ENCODE data around the gene CCNQ.

CCNQ gene

GRCh38 chrX:153637121-153638040, 38.4 kb upstream of the CCNQ start:
- DNase-seq = no peak

DNA sequence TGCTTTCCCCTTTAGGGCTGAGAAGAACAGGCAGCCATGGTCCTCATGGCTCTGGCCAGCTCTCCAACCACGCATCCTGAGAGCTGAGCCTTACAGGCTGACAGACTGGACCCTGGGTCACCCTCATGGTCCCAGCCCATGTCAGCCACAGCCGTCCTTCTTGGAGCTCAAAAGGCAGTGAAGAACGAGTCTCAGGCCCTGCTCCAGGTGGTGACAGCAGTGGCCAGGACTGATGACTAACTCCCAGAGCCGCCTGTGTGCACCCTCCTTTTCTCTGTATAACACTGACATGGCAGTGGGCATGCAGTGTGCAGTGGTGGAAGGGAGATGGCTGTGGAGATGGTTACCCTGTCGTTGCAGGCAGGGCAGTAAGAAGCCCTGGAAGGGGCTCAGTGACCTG, 37.8 kb upstream of the CCNQ start:
- DNase-seq = no peak

GRCh38 chrX:153635788-153636668, 37.1 kb upstream of the CCNQ start:
- DNase-seq = peak; percentile 29 to 36

DNA sequence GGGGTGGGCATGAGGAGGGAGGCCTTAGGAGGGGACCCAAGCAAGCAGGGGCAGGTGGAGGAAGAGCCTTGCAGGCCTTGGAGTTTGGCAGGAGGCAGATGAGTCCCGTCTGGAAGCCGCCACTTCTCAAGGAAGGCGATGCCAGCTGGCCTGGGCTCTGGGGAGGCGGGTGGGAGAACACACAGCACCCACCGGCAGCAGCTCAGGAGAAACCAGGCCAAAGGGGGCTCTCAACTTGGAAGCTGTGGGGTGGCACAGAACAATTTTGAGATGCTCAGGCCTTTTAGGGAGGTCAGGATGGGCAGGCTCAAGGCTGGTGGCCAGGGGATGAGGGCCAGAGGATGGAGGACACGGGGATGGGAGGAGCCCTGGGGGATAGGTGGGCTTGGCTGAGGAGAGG, 36.4 kb upstream of the CCNQ start:
- DNase-seq = no peak

DNA sequence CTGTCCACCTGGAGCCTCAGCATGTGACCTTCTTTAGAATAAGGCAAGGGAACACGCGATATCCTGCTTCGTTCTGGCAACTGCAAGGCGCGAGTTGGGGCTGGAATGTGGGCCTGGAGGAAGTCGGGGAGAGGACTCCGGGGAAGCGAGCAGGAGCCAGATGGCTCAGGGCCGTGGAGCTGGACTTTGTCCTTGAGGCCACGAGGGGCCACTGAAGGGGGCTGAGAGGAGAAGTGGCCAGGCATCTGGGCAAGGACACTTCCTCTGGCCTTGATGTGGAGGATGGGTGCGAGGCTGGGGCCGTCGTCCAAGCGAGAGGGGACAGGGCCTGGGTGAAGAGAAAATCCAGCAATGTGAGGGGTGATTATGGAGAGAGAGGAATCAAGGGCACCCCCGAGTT, 35.9 kb upstream of the CCNQ start:
- no peak for DNase-seq

DNA sequence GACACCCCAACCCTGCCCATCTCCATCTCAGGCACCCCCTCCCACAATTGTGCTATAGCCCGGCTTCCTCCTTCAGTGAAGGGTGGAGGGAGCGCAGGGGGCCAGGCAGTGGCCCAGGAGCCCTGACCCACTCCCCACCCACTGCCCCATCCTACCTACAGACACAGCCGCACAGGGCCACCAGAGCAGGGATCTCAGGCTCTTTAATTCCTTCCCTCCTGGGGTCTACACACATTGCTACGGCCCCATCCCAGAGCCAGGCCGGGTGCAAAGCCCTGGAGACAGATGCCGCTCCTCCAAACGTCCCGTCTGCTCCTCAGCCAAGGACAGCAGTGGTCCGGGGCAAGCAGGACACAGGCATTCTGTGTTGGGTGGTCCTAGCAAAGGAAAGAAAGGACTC, 35.3 kb upstream of the CCNQ start:
- no peak for DNase-seq

GRCh38 chrX:153633607-153634180, 34.8 kb upstream of the CCNQ start:
- DNase-seq = no peak

DNA sequence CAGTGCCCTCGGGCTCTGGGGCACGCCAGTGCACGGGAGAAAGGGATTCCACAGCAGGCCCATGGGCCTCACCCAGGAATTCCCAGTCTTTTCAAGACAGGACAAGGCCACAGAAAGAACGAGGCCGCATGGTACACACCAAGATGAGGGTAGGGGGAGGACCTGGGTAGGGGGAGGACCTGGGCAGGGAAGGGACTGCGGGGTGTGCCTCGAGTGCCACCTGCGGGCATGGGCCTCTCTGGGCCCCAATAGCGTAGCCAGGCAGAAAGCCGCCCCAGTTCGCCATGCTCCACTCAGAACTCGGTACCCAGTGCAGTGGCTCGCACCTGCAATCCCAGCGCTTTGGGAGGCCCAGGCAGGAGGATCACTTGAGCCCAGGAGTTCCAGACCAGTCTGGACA, 34.1 kb upstream of the CCNQ start:
- DNase-seq = no peak

DNA sequence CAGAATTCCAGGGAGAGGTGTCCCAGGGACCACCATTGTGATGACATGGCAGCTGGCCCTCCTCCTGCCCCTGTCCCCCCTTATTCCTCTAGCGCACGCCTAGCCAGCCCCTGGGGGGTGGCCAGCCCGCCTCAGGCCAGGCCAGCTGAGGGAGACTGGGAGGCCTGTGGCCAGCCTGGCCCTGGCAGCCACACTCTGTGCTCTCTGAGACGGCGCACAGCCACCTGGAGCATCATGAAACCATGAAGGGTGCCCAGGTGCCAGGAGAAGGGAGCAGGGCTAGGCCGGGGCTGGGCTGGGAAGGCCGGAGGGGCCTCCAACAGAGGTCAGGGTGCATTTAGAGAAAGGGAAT, 33.6 kb upstream of the CCNQ start:
- no peak for DNase-seq

DNA sequence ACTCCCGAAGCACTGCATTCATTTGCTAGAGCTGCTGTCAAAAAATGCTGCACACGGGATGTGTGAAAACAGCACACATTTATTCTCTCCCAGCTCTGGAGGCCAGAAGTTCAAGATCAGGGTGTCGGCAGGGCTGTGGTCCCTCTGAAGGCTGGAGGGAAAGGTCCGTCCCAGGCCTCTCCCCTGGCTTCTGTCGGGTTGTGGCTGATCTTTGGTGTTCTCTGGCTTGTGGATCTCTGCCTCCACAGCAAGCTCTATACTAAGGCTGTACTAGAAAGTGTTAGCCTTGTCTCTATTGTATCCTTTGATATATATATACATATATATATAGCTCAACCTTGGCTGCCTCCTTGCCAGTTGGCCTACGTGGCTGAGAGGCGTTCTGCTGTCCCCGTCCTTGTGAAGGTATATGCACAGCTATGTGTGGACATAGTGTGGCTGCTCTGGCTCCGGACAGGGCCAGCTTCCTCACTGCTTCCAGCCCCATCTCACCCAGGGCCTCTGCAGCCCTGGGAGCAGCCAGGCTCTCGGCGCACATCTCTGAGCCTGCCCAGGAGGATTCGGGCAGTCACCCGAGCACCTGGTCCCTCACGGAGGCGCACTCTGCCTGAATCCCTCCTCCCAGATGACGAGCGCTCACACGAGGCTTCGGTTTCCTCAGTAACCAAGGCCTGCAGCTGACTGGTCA, 33.1 kb upstream of the CCNQ start:
- DNase-seq = no peak

GRCh38 chrX:153631346-153631745, 32.4 kb upstream of the CCNQ start:
- DNase-seq = no peak

GRCh38 chrX:153628665-153629064, 29.7 kb upstream of the CCNQ start:
- no peak for DNase-seq

- DNase-seq = no peak
Measured at GRCh38 chrX:153628129-153628528, 29.2 kb upstream of the CCNQ start.

GRCh38 chrX:153627675-153628111, 28.8 kb upstream of the CCNQ start:
- DNase-seq = peak in 1 of 2 donors; percentile 5

DNA sequence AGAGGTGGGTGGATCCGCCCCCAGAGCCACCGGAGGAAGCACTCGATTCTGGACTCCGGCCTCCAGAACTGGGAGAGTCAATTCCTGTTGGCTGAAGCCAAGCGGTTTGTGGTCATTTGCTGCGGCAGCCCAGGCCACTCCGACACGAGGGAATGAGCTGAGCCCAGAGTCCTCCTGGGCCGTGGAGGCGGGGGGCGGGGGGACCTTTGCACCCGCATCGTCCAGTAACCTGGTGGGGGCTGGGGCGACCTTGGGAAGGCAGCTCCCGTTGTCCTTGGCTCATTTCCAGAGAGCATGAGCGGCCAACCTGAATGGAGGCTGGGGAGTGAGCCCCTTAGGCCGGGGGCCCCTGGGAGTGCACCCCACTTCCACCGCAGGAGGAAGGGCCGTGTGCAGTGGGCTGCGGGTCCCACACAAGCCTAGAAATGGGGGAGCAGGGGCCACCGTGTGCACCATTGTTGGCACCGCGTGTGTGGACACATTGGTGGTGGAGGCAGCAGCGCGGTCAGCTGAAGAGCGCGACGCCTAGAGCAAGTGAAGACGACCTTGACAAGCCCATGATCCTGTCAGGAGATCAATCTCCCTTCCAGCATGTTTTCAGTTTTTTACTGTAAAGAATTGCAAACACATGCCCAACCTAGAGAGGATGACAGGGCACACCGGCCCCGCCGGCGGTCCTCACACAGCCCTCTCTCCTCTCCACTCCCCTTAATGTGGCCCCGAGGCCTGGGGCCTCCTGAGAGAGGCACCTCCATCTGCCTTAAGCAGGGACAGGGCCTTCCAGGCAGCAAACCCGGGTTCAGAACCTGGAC, 28.1 kb upstream of the CCNQ start:
- no peak for DNase-seq

- no peak for DNase-seq
Measured at GRCh38 chrX:153626025-153626633, 27.2 kb upstream of the CCNQ start.

- no peak for DNase-seq
Measured at GRCh38 chrX:153625271-153626024, 26.5 kb upstream of the CCNQ start.

DNA sequence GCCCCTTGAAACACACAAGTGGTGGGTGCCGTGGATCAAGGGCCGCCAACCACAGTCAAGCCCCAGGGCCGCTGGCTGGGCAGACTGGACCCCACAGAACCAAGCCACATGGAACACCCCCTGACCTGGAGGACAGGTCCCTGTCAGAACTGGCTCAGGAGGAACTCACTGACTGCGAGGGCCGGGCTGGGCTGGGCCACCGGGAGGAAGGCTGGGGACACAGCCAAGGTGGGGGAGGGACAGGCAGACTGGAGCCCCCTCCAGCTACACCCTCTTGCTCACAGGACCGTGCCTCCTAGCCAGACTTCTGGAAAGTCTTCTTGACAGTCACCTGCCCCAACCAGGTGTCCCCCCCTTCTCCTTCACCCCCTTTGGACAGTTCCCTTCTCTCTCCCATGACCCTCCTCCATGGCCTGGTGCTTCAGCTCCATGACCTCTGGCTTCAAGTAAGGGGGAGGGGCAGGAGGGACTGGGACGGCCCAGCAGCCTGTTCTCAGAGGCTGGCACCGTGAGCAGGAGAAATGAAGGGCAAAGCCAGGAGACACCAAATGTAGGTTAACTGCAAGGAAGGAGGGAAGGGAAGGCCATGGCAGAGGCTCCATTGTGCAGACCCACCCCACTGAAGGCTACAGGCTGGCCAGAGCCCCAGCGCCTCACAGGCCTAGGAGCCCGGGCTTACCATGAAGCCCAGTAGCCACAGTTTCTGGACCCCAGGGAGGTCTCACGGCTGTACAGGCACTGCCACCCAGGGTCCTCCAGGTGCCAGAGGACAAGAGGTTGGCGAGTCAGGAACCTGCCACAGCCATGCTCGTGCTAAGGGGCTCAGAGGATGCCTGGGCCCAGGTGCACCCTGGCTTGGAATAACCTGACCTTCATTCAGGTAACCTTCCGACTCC, 25.5 kb upstream of the CCNQ start:
- DNase-seq = no peak

DNA sequence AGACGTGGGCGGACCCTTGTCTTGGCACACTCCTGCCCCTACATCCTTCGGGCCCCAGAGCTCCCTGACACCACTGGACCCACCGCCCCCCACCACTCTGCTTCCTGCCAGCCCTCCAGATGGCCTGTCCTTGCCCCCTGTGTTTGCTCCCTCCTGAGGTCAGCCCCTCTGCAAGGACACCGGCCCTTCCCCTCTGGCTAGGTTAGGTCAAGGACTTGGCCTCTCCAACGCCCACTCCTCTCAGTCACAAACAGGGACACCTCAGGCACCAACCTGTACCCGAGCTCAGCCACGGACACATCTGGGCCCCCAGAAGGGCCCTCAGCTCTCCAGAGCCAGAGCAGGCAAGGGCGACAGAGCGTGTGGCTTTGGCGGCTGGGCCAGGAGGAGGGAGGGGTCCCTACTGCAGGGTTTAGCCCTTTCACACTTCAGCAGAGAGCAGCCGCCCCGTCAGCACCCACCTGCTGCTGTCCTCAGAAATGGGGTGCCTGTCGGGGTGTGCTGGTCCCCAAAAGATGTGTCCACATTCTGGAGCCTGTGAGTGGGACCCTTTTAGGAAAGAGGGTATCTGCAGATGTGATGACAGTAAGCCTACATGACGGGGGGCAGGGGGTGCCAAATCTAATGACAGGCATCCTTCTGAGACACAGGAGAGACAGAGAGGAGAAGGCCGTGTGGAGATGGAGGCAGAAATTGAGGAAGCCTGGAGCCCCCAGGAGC, 24.5 kb upstream of the CCNQ start:
- no peak for DNase-seq
